GM10847 (cell line): ENCODE results near the gene GOLIM4.

Source experiments
- POLR2A ChIP-seq: IDR thresholded peaks from 2 replicates; pipeline ENCODE4 v1.6.1; 2011; ENCODE audit not compliant: insufficient read length; ENCODE audit errors: extremely low read depth

The GOLIM4 gene

GRCh38 chr3:168086541-168087260, 9.0 kb downstream of the GOLIM4 start:
- TF ChIP-seq POLR2A = no peak

- no peak for TF ChIP-seq POLR2A
Measured at GRCh38 chr3:168085491-168086119, 10.1 kb downstream of the GOLIM4 start.

GRCh38 chr3:168083906-168084305, 11.8 kb downstream of the GOLIM4 start:
- no peak for TF ChIP-seq POLR2A

- no peak for TF ChIP-seq POLR2A
Measured at GRCh38 chr3:168081856-168082255, 13.9 kb downstream of the GOLIM4 start.

GRCh38 chr3:168081171-168081771, 14.5 kb downstream of the GOLIM4 start:
- TF ChIP-seq POLR2A = no peak

- no peak for TF ChIP-seq POLR2A
Measured at GRCh38 chr3:168080499-168081170, 15.1 kb downstream of the GOLIM4 start.

- no peak for TF ChIP-seq POLR2A
Measured at GRCh38 chr3:168080022-168080421, 15.7 kb downstream of the GOLIM4 start.

- TF ChIP-seq POLR2A = no peak
Measured at GRCh38 chr3:168077091-168077490, 18.6 kb downstream of the GOLIM4 start.

GRCh38 chr3:168073842-168074605, 21.7 kb downstream of the GOLIM4 start:
- no peak for TF ChIP-seq POLR2A

- TF ChIP-seq POLR2A = no peak
Measured at GRCh38 chr3:168072323-168072650, 23.4 kb downstream of the GOLIM4 start.

GRCh38 chr3:168071591-168072322, 24.0 kb downstream of the GOLIM4 start:
- no peak for TF ChIP-seq POLR2A

- no peak for TF ChIP-seq POLR2A
Measured at GRCh38 chr3:168070919-168071318, 24.8 kb downstream of the GOLIM4 start.

- no peak for TF ChIP-seq POLR2A
Measured at GRCh38 chr3:168068346-168068745, 27.4 kb downstream of the GOLIM4 start.

- TF ChIP-seq POLR2A = no peak
Measured at GRCh38 chr3:168066882-168067281, 28.8 kb downstream of the GOLIM4 start.

- TF ChIP-seq POLR2A = no peak
Measured at GRCh38 chr3:168065569-168065968, 30.2 kb downstream of the GOLIM4 start.
